Activated effector memory CD4-positive, alpha-beta T cell treated with anti-CD3 and anti-CD28 coated beads, Interleukin-2, amount 50 U/mL, for 16 hours (primary cell): Measurements from ENCODE around the gene AFG3L2.

Source experiments
- DNase-seq: peaks from one replicate; pipeline ENCODE4 v3.0.0-alpha.2; 2020

The AFG3L2 gene

DNA sequence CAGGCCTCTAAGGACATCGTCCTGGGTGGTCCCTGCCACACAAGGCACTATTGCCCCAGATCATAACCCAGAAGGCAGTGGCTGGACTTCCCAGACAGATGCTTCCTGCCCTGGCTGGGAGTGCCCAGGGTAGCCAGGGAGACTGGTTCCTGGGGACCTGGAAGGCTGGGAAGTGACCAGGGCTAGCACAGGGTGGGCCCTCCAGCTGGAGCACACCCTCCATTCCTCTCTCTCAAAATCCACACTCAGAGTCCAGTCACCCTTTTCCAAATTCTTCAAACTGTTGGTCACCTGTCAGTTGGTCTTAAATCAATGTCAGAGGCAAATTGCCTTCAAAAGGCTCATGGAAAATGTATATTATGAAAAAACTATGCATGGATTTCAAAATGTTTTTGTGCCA is 80.6 kb downstream of the AFG3L2 start:
- peak; percentile 13 for DNase-seq

DNA sequence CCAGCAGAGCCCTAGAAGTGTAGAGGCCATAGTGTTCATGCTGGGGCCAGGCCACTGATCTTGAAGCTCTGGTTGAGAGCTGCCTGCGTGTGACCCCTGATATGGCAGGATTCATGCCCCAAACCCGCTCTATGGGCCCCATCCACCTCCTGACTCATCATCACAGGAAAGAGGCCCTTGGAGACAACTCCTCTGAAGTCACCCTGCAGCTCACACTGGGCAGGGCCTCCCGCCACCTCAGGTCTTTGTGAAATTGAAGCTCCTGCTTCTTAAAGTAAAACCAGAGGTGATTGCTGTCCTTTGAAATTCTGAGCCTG is 81.0 kb downstream of the AFG3L2 start:
- no peak for DNase-seq

DNA sequence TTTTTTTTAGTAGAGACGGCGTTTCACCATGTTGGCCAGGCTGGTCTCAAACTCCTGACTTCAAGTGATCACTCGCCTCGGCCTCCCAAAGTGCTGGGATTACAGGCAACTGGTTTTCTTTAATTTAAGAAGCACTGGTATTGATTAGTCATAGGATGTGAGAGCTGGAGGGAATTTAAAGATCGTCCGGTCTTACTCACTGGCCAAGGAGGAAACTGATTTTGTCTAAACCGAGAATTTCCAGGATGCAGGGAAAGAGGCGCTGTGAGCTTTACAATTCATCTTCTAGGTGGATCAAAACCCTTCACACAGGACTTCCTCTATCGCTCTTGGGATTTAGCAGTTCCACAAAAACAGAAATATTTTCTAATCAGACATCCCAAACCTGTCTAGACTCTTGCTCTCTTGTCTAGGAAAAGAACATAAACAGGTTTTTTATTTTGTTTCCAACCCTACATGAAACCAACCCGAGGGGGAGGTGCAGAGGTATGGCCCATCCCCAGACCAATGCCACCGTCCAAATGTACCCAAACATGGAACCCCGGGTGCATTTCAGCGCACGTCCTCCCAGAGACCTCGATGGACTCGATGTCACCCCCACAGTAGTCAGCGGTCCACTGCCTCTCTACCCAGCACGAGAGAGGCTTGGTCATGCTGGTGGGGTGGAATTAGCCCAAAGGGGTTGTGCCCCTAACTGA is 81.5 kb downstream of the AFG3L2 start:
- DNase-seq: peak; percentile 50

DNA sequence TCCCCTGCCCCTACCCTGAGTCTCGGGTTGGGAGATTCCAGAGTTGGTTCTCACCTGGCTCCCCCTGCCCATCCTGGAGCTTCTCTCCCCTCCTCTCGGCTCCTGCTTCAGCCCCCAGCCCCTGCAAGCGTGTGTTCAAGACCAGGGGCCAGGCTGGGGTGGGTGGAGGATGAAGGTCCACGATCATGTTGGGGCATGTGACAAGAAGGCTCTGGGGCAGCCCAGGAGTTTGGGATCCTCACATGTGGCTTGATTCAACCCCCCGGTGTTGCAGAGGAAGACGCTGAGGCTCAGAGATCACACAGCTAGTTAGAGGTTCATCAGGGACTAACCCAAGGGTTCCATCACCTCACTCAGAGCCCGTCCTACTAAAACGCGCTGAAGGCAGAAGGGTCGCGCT is 83.2 kb downstream of the AFG3L2 start:
- DNase-seq: peak; percentile 44

DNA sequence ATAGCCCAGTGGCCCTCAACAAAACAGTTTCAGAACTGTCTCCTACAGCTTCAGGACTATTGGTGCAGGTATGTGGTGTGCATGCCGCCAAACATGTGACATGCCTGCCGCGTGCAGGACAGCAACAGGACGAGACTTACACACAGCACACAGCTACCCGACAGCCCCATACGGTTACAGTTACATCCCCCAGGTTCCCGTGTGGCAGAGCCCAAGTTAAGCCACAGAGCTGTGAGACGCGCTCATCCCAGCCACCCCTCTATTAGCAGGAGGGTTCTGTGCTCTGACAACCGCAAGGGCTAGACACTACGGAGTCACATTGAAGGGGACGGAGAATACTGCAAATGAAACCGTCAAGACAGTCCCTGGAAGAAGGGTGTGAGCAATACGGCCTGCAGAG is 85.3 kb downstream of the AFG3L2 start:
- DNase-seq: no peak

DNA sequence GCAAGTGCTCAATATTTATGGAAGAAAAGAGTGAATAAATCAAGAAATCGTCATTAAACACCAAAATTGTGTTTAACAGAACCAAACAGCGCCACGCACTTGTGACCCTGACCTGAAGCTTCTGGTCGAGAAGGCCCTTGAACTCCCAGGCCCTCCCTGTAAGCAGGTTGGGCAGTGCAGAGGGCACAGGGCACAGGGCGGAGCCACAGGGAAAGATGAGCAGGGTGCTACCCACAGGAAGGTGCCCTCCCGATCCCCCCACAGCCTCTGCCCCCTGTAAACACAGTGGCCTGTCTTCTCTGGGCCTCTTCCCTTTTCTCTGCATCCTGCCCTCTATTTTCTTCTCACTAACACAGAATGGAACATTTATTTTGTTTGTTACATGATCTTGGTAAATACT is 85.9 kb downstream of the AFG3L2 start:
- no peak for DNase-seq

DNA sequence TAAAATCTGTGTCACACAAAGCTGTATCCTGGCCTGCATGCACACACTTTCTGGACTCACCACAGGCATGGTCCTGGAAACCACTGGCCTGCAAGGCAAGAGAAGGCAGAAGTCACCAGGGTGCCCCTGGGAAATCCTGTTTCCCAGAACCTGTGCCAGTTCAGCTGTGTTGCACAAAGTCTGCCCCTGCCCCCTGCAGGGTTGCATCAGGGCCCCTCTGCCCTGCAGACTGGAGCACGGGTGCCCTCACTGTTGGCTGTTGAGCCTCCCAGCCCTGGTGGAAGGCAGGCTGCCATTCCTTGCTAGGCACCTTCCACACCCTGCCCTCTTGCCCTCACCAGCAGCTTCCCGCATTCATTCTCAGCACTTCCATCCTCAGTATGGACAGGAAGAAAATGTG is 86.9 kb downstream of the AFG3L2 start:
- DNase-seq: no peak

DNA sequence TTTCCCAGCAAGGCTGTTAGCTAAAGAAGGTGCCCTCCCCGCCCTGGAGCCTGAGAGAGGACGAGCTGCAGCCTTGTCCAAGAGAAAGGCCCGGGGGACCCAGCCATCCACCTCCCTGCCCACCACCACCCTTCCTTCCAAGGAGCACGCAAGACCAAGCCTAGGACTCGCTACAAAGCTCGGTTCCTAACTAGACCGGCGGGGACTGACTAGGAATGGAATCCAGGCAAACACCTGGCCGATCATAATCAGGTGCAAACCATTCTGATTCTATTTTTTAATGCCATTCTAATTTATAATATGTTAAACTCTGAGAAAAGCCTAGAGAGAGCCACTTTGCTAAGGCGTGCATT is 88.6 kb downstream of the AFG3L2 start:
- no peak for DNase-seq

DNA sequence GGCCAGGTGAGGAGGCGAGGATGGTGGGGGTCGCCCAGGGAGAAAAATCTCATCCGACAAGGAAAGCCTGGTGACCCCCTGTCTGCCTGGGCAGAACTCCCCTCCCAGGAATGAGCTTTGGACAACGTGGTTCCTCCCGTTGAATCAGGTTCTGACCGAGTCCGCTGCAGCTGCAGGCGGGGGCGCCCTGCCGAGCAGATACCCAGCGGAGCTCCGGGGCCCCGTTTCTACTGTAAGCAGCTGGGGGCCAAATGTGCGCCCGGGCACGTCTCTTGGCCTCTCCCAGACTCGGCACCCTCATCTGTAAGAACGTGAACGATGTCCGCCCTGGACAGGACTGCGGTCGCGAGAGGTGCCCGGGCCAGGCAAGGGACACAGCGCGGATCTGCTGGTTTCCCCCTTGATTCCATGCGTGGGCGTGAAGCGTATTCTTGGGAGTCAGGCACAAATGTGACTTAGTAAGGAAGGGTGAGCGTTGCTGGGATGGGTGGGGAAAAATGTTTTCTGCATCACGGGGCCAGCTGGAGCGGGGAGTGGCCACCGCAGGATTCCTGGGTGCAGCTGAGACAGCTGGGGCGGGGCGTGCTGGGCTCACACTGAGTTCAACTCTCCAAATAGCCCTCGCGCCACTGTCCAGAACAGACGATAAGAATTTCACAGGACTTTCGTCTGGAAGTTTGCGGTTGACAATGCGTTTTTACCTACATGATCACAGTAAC is 89.2 kb downstream of the AFG3L2 start:
- DNase-seq: no peak

DNA sequence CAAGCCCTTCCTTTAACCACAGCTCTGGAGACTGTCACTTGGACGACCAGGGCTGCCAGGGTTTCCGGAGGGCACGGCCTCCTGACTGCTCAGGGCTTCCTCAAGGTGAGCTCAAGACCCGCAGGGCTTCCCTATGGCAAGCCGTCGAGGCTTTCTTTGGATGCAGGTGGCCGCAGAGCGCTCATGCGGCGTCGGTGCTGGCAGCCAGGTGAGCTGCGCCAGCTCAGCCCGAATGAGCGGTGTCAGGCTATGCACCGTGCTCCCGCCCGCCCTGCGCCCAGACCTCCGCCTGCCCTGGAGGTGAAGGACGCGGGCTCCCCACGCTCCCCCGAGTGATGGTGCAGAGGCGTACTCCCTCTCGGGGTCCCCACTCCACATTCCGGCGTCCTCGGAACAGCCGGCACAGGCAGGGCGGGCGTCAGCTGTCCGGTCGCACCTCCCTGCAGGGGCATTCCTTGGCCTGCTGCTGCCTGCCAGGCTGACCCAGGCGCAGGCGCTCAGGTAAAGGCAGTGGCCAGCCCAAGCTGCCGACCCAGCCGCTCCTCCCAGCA is 89.8 kb downstream of the AFG3L2 start:
- DNase-seq: no peak

DNA sequence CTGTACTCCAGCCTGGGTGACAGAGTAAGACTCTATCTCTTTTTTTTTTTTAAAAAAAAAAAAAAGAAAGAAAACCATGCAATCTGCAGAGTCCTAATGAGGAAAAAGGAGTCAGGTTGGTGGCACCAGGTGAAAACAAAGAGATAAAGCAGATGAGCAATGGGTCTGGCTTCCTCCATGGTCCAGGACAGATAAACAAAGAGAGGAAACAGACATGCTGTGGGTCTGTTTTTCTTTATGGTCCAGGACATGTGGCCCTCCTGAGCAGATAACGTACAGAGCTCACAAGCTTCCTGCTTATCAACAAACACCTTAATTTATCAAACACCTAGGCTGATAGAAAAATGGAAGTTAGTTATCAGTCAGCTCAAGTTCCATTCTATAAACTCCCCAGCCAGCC is 93.4 kb downstream of the AFG3L2 start:
- DNase-seq: no peak

DNA sequence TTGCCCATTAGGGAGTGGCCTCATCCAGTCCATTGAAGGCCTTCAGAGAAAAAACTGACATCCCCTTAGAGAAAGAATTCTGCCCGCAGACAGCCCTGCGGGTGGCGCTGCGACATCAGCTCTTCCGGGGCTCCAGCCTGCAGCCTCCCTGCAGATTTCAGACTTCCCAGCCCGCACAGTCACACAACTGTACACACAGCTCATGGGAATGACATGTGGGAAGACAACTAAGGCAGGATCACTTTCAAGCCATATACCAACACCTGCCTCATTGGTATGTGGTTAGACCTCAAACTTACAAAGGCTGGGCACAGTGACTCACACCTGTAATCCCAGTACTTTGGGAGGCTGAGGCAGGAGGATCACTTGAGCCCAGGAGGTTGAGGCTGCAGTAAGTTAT is 93.8 kb downstream of the AFG3L2 start:
- no peak for DNase-seq

DNA sequence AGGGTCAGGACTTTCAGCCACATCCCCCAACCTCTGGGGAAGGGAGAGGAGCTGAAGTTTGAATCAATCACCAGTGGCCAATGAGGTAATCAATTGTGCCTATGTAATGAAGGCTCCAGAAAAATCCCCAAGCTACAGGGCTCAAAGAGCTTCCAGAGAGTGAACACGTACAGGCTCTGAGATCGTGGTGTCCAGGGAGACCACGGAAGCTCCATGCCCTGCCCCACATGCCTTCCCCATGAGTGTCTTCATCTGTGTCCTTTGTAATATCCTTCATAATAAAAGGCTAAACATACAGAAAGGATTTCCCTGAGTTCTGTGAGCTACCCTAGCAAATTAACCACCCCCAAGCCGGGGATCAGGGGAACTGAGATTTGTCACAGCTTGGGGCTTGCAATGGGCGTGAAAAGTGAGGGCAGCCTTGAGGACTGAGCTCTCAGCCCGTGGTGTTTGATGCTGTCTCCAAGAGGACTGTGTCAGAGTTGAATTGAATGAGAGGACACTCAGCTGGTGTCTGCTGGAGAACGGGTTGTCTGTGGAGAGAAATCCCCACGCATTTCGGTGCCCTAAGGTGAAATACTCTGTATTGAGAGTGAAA is 94.5 kb downstream of the AFG3L2 start:
- no peak for DNase-seq

DNA sequence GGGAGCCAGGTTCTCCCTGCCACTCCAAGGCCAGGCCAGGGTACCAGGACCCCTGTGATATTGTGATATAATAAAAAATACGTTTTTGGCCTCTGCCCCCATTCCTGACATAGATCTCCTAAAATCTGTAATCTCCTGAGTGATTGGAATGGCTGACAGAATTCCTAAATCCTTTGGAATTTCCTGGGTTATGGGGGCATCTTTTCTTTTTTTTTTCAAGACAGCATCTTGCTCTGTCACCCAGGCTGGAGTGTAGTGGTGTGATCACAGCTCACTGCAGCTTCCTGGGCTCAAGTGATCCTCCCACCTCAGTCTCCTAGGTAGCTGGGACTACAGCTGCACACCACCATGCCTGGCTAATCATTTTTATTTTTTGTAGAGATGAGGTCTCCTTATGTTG is 95.2 kb downstream of the AFG3L2 start:
- DNase-seq: no peak

DNA sequence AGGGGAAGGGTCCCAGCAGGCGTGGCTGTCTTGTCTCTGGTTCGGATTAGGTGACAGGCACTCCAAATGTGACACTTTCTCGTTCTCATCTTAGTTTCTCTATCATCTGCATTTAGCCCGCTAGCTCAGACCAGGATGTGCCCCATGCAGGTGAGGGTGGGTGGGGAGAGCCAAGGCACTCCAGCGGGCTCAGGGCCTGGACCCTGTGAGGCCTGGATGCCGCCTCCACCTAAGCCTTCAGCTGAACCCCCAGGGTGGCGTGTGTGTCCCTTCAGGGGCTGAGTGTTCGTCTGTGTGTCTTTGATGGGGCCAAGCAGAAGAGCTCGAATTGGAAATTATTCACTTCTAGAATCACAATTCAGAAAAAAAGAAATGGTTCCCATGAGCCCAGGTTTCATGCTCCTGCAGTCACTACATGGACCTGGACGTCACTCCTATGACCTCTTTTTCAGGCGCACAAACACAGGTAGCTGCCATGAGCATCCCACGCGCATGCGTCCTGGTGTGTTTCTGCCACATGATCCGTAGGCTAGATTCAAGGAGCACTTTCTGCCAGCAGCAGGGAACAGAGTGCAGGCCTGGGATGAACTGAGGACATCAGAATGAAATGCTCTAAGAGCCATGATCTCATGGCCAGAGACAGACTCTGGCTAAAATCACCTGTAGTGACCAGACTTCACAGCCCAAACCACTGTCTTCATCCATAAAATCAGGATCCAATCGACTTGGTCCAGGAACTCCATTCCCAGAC is 97.1 kb downstream of the AFG3L2 start:
- no peak for DNase-seq
